ELF-1 (cell line): ENCODE data around the gene GADD45GIP1.

Experiments
- DNase-seq: peaks from one replicate; pipeline ENCODE4 v3.0.0-alpha.2; 2016; ENCODE audit warnings: low read depth, low spot score

GADD45GIP1 gene

DNA sequence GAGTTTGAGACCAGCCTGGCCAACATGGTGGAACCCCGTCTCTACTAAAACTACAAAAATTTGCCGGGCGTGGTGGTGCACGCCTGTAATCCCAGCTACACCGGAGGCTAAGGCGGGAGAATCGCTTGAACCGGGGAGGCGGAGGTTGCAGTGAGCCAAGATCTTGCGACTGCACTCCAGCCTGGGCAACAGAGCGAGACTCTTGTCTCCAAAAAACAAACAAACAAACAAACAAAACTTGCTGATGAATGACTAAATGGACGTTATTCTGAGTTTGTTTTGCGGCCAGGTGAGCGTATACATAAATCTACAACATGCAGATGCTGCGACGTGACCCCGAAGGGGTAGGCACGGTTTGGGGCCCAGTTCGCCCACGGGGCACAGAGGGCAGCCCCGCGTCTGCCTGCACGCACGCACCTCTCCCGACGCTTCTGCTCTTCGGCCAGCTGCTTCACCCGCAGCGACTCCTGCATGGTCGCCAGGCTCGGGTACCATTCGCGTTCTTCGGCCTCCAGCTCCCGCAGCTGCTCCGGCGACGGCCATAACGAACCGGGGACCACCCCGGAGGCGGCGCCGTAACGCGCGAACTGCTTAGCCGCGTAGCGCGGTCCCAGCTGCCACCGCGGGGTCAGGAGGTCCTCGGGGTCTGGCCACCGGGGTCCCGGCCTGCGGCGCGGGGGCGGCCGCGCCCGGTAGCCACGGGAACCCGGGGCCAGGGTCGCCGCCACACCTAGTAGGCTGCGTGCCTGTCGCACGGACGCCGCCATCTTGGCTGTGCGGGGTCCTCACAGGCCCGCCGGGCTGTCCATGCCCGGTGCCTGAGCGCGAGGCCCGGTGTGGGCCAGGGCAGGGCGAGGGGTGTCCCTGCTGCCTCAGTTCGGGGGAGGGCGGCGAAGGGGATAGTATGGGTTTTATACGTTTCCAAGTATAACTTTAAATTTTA lies at the start of gene GADD45GIP1:
TSS of gene GADD45GIP1 (minus strand) at position 778 of the 943 bp plus-strand sequence. CDS start at position 767, 11 bp downstream.
- peak; percentile 85 for DNase-seq

DNA sequence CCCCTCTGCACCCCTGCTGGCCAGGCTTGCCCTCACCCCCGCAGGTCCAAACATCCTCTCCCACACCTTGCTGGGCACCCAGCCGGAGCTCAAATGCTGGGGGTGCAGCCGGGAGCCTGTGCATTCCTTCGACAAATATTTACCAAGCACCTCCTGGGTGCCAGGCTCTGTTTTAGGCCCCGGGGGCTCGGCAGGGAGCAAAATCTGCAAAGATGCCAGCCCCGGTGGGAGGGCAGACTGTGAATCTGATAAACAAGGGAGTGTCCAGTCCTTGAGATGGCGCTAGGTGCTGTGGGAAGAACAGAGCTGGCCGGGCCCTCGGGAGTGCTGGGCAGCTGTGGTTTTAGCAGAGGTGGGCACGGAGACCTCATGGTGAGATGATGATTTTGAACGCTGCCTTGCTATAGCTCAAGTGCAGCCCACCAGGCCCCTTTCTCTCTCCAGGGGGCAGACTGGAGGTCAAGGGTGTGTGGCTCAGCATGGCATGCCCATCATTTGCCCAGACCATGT lies 48.9 kb upstream of the GADD45GIP1 start:
- DNase-seq, result no peak

DNA sequence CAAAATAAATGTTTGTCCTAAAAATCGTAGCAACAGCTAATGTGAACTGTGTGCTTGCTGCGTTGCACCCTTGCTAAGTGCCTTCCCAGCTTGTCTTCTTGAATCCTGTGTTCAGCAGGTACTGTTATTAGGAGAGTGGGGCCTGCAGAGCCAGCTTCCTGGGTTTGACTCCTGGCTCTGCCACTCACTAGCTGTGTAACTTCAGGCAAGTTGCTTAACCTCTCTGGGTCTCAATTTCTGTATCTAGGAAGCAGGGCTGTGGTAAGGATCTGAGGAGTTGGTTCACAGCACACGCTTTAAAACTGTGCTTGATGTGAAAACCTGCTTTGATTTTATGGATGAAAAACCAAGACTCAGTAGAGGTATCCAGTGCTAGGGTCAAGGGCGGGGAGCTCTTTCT lies 48.2 kb upstream of the GADD45GIP1 start:
- no peak for DNase-seq

DNA sequence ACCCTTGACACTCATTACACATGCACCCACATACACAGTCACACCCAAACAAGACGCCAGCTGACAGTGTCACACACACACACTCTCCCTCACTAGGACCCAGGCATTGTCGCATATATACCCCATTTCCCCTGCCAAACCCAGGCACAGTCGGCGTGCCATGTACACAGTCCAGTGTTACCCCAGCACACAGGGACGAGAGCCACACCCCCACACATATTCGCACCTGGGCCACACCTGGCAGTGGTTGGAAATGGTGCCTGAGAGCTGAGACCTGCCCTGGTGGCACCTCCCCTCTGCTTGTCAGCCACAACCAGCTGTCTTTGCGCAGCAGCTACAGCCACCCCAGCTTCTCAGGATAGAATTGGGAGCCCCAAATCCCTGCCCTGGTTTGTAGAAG lies 47.2 kb upstream of the GADD45GIP1 start:
- no peak for DNase-seq

DNA sequence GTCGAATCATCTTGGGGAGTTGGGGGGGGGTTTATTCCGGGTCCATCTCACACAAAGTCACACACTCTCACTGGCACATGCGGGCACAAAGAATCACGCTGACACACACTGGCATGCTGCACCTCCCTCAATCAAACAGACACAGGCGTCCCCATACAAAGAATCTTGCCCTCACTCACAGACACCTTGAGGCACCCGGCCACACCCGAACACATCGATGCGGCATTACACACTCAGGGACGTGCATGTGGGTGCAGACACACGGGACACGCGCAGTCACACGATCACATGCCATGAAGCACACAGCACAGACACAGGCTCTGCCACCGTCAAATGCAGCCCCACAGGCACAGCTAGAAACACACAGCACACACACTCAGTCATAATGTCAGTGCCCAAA lies 46.1 kb upstream of the GADD45GIP1 start:
- no peak for DNase-seq

DNA sequence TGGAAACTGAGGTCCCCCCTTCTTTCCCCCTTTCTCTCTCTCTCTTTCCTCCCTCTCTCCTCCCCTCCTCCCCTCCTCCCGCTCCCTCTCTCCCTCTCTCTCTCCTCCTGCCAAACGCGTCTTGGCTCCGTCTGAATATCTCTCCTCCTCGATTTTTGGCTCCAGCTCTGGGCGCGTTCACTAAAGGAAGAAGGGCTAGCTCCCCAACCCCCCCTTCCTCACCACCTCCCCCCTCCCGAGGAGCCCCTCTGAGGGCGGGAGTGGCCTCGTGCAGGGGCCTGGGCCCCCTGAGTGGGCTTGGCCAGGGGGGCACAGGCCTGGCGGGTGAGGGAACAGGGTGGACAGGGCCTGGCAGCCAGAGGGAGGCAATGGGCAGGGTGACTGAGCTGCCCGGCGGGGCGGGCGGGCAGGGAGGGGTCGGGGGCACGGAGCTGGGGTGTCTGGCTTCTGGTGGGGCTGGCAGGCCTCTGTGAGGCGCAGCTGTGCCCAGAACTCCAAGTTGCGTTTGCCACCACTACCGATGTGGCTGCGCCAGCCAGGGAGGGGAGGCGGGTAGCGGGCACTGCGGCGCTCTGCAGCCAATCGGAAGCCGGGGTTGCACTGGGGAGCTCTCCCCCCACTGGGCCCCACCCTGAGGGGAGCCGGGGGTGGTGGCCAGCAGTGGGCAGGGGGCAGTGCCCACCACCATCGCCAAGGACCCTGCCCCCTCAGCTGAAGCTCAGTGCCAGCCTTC lies 45.3 kb upstream of the GADD45GIP1 start:
- DNase-seq, result no peak

DNA sequence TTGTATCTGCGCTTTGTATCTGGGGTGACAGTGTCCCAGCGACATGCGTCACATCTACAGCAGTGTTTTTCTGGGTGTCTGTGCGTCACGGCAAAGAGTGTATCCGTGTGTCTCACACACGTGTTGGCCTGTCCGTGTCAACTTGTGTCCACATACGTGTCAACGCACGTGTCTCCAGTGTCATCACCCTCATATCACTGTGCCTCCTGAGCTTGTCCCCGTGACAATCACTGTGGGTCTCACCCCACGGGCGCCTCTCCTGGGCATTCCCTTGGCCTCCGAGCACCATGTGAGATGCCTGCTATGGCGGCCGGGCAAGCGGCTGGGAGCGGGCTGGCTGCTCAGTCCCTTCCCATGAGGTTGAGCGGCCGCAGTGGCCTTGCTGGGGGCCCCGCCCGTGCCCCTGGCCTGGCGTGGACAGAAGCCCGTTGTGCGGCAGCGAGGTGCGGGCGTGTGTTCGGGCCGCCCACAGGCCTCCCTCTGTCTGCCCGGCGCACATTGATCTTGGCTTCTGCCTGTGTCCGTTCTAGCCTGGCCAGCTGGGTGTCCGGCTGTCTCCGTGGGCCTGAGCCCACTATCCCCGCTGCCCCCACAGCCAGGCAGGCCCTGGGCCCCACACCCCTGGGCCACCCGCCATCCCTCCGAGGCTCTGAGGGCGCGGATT lies 44.6 kb upstream of the GADD45GIP1 start:
- no peak for DNase-seq

DNA sequence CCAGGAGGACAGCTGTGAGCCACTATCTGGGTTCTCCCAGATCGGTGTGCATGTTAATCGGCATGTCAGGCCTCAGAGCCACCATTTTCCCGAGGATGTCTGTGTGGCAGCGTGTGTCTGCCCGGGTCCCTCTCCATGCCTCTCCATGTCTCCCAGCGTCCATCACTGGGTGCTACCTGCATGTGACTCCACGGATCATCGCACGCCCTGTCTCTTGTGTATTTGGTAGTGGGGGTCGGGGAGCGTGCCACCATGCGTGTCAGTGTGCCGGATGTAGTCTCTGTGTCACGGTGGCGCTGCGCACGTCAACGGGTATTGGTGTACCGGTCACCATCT lies 44.1 kb upstream of the GADD45GIP1 start:
- no peak for DNase-seq

DNA sequence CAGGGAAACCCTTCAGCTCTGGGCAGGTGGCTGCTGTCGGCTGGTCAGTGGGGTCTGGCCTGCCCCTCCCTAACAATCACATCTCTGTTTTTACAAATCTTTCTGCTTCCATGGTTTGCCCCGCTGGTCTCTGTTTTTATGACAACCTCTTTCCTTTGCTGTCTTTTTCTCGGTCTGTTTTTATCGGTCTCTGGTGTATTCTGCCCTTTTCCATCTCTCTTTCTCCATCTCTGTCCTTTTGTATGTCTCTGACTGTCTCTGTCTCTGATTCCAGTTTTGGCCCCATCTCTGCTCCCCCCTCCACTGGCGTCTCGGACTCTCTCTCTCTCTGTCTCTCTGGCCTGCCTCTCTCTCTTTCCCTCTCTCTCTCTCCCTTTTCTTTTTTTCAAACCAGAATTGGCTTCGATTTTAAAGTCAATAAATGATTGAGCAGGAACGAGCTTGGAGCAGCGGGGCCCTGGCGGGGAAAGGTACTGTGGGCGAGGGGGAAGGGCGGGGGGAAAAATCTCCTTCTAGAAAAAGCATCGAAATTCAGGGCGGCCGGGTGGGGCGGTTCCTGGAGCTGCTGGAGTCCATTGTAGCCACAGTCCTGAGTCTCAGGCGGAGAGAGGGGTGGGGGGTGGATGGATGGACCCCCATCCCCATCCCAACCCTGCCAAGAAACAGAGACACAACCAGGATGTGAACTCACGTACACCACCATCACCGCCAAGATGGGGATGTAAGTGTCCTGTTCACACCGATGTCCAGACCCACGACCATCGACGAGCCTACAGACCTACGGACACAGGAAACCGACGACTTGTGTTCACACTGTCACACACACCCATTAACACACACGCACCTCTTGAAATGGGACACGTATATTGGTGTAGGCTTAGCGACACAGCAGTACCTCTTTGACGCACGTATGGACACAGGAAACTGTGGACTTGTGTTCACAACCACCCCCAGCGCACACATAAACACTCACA lies 41.2 kb upstream of the GADD45GIP1 start:
- no peak for DNase-seq

DNA sequence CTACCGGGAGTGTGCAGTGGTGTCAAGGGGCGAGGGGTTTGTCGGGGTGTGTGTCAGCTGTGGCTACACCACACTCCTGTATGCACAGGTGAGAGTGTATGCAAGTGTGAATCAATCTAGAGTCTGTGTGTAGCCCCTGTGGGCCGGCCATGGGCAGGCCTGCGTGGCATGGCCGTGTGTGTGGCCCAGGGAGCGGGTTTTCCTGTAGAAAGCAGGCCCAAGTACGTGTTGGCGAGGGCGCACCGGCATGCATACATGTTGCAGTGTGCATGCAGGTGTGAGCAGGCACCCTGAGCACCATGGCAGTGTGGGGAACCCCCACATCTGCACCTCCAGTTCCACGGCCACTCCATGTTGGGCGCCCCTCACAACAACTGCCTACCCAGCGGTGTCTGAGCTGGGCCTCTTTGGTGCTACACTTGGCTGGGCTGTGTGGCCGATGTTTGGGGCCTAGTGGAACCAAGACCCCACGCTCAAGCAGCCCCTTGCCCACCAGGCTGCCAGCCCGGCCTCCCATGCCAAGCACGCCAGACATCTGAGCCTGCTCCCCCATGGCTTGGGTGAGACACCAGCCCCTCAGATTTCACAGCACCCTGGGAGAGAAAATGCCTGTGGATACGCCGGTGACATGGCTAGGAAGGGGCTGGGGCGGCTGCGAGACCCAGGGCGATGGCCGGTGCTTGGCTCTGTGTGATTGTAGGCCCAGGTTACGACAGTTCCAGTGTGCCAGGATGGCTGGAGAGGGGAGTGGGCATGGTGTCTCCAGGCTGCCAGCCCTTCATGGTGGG lies 40.4 kb upstream of the GADD45GIP1 start:
- DNase-seq, result no peak

DNA sequence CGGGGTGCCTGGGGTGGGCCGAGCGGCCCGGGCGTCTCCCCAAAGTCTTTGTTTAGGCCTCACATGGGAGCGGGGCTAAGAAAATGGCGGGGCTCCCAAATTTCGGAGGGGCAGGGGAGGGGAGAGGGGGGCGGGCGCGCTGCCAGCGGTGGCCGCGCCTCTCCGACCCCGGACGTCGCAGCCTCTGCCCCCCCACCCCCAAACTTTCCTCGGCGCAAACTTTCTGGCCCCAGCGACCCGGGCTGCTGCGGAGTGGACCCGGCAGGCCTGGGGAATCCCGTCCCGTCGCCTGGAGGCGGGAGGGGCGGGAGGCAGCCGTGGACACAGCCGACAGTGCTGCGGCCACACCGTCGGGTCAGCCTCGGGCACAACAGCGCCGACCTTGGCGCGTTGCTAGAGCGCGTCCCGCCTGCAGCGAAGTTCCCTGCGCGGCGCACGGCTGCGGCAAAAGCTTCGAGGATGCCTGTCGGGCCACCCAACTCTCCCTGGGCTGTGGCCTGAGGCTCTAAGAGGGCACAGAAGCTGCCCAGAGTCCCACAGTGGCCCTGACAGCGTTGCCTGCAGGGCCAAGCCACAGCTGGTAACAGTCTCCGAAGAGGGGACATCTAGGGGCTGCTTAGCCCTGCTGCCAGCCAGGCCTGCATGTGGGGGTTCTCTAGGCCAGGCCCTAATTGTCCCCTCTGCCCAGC lies 39.5 kb upstream of the GADD45GIP1 start:
- DNase-seq, result peak; percentile 40

DNA sequence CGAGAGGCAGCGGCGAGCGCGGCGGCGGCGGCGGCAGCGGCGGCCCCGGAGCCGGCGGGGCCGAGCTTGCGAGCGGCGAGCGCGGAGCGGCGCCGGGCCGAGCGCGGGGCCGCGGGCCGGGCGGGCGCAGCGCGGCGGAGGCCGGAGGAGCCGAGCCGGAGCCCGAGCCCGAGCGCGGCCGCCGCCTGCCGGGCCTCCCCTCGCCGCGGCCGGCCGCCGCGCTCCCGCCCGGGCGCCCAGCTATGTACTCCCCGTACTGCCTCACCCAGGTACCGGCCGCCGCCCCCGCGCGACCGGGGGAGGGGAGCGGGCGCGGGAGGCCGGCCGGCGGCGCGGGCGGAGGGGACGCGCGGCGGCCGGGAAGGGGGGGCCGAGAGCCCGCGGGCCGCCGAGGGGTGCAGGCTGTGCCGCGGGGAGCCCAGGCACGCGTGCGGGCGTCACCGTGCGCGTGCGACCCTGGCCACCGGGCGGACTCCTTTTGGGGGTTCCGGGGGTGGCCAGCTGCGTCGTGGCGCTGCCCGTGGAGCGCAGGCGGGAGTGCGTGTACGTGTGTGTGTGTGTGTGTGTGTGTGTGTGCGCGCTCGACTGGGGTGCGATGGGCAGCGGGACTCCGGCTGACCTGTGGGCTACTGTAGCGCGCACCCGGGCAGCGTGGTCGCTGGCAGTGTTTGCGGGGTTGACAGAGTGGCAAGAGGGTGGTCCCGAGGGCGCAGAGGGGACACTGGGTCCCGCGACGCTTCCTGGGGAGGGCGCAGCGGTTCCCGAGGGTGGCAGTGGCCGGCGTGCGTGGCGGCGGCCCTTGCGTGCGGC lies 38.8 kb upstream of the GADD45GIP1 start:
- DNase-seq, result no peak

DNA sequence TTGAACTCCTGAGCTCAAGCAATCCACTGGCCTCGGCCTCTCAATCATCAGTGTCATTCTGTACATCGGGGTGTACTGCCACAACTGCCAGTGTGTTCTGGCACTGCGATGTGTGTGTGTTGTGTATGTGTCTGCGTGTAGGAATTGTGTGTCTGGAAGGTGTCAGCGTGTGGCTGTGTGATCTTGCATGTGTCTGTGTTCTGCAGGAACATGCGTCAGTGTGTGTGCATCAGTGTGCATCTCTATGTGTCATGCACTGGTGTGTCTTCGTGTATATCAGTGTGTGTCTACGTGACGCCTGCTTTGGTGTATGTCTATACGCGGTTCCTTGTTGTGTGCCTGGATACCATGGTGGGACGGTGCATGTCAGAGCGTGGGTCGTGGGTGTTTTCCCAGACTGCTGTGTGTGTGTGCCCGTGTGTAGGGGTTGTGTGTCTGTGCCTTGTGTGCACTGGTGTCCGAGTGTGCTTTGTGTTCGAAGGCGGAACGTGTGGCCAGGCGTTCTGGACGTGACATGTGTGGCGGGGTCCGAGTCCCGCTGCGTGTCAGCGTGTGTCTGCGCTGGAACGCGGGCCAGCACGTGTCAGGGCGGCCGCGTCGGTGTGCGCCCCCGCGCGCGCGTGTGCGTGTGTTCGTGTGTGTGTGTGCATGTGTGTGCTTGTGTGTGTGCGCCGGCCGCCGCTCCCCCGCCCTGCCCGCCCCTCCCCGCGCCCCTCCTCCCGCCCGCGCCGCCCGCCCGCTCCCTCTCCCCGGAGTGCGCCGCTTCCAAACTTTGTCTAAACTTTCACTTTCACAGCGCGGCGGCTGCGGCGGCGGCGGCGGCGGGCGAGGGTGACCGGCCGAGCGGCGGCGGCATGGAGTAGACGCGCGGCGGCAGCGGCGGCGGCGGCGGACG lies 37.9 kb upstream of the GADD45GIP1 start, which contains the start of gene NFIX:
TSS of gene NFIX (plus strand) at position 775 of the 895 bp plus-strand sequence. CDS start 363 bp downstream, outside the sequence.
- DNase-seq, result no peak

DNA sequence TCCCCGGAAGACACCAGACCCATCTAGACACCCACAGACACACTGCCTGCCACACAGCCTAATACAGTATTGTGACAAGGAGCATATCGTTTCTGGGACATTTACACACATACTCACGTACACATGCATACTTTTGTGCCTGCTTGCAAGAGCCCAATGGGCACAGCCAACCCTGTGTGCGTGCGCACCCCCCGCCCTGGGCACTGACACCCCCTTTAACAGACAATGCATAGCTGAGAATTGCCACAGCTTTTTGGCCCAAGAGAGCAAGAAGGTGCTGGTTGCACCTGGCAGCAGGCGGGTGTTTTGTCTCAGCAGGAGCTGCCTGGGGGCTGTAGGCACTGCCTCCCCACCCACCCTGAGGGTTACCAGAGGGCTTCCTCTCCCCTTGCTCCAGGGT lies 36.5 kb upstream of the GADD45GIP1 start:
- DNase-seq, result no peak

DNA sequence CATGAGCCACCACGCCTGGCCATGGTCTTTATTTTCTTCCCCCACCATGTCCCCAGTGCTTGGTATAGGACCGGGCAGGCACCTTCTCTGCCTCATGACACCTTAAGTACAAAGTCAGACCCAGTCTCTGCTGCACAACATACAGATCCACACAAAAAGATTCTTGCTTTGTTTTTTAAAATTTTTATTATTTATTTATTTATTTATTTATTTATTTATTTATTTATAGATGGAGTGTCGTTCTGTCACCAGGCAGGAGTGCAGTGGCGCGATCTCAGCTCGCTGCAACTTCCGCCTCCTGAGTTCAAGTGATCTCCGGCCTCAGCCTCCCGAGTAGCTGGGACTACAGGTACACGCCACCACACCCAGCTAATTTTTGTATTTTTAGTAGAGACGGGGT lies 35.7 kb upstream of the GADD45GIP1 start:
- no peak for DNase-seq

DNA sequence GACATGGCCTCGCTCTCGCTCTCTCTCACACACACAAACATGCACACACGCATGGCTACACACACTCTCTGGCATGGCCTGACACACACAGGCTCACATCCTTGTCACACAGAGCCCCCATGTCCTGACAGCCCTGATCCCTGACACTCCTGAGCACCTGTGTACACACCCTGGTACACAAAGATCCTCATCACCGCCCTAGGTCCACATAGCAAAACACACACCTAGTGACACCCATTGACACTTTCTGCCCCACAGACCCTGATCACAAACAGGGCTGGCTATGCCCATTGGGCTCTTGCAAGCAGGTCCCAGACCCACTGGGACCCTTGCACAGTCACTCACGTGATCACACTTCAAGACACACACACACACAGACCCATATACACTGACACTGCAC lies 34.3 kb upstream of the GADD45GIP1 start:
- no peak for DNase-seq

DNA sequence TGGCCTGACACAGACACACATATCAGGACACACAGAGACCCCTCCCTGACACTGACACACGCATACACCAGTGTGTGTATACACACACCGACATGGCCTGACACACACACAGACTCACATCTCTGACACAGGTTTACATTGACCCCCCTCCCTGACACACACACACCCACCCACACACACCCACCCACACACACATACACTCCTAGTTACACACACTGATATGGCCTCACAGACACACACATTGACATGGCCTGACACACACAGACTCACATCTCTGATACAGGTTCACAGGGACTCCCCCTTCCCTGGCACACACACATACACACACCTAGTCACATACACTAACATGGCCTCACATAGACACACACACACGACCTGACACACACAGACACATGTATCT lies 33.8 kb upstream of the GADD45GIP1 start:
- DNase-seq, result no peak

DNA sequence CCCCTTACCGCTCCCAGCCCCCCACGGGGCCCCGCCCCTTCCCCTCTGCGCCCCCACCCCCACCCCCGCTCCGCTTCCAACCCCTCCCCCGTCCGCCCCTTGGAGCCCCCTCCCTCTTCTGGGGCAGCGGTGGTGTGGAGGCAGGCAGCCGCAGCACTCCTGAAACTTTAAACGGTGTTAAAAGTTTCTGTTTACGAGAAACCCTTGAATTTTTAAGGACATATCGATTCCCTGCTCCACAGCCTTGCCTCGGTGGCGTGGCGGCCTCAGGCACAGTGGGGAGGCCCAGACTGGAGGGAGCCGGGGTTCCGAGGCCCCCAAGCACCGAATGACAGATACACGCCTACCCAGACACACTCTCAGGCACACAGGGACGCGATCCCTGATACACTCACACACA lies 33.4 kb upstream of the GADD45GIP1 start:
- DNase-seq, result no peak
